DMS53 (cell line): ENCODE data around the gene SLC4A1.

Experiments
- DNase-seq: peaks from one replicate; lab custom pipeline; 2025; lab: John Stamatoyannopoulos, UW

SLC4A1 gene

GRCh38 chr17:44205962-44206824 is 61.7 kb downstream of the SLC4A1 start:
- peak; percentile 33 for DNase-seq

DNA sequence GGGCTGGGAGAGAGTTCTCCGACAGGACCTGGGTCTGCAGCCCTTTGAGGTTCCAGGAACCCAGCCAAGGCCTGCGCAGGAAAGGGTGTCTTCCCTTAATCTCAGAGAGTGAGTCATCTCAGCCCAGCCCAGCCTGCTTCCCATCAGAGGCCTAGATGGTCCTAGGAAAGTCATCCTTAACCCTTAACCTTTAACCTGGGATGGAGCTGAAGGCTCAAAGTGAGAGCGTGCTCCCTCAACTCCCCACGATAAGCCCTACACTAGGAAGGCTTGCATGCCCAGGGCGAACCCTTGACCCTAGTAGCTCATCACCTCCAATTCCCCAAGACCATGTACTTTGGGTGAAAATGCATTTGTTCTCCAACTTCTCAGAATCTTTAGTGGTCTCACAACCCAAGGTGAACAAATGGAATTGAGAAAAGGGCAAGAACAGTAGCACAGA is 63.5 kb downstream of the SLC4A1 start:
- no peak for DNase-seq

DNA sequence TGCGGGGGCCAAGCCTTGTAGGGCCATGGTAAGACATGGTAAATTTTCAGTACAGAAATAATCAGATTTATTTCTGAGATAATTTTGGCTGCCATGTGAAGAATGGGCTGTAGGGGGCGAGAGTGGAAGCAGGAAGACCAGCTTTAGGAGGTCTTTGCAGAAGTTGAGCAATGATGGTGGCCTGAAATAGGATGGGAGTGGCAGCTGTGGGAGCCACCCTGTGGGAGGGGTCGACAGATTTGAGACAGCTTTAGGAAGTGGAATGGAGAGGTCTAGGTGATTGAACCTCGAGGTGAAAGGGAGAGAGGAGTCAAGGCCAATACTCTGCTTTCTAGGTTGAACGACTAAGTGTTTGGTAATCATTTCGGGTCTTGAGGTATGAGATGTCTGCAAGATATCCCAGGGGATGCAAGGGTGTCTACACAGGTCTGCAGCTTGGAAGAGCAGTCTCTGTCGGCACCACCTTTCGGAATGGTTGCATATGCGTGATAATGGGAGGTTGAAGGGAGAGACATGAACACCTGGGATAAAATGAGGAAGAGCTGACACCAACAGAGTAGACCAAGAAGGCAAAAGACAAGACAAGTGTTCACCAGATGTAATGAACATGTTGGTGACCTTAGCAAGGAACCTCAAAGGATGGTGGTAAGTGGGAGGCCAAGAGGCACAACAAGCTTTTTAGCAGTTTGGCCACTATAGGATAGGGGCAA is 64.0 kb downstream of the SLC4A1 start:
- peak; percentile 77 for DNase-seq

- no peak for DNase-seq
These were observed 65.2 kb downstream of the SLC4A1 start for GRCh38 chr17:44202756-44203155.

DNA sequence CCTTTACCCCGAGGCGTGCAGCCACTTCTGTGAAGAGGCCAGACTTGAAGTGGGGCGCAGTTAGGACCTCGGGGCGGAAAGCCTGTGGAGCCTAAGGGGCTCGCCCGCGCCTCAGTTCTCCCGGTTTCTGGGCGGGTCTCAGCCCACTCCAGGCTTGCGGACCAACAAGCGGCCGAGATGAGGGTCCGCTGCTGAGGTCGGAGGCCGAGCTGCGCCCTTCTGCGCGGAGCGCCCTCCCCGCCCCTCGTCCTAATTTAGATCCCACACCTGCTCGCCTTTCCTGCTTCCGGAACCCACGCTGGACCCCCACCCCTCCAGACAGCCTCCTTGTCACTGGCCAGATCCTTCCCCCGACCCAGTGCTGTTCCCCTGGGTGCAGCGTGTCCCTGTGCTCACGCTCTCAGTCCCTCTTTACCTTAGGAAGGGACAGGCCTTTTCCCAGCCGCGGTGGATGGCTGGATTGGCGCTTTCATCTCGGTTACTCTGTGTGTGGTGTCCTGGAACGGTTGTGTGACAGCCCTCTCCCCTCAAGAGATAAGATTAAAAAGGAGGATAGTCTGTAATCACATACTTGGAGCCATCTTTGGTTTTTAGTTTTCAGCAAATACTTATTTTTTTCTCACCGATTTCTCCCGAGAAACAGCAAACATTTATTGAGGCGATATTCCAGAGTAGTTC is 67.3 kb downstream of the SLC4A1 start:
- peak; percentile 80 for DNase-seq

GRCh38 chr17:44199553-44200477 is 68.1 kb downstream of the SLC4A1 start, which contains the start of gene ATXN7L3:
ATXN7L3 (minus strand) TSS chr17:44199884; CDS start chr17:44198070, 1,814 bp downstream.
- peak; percentile 100 for DNase-seq

DNA sequence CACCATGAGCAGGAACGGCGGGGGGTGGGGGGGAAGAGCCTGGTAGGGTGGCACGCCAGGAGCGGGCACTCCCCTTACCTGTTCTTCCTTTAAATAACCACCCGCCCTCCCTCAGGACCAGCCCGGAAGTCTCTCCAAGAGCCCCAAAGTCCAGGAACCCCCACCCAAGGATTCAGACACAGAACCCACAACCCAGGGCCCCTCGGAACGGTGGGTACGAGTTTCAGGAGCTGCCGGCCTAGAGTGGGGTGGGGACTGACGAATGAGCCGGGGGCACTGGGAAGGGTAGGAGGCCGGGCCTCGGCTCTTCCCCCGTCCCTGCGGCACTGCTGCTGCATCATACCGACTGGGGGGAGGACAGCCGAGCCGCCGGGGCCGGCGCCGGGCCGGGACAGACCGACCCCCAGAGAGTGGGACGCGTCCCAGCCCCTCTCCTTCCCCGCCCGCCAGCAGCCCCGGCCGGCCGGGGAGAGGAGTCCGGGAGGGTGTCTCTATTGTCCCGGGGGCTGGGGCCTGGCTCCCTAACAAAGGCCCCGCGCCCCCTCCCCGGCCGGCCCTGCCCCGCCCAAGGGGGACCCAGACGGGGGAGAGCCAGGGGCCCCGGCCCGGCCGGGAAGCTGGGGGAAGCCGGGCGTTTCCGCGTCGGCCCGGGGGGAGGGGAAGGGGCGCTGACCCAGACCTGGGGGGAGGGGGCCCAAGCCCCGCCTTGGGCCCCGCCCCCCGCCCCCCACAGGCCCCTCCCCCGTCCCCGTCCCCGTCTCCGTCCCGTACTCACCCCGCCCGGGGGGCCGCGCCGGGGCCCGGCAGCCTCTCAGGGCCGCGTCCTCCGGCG is 69.0 kb downstream of the SLC4A1 start:
- peak; percentile 88 for DNase-seq
